GM12864 (cell line): ENCODE data around the gene GFAP.

ENCODE experiments used
- DNase-seq: peaks from one replicate; pipeline ENCODE4 v3.0.0-alpha.2; 2011; ENCODE audit warnings: low read depth
- H3K4me3 ChIP-seq: 2 replicates; pipeline ENCODE4 v1.5.1; 2011; ENCODE audit warnings: mild to moderate bottlenecking, low read depth, low read length, control low read depth
- TF ChIP-seq, protein P1 (sequence below): IDR thresholded peaks from 2 replicates; pipeline ENCODE4 v1.5.1; 2011; ENCODE audit warnings: low read depth, mild to moderate bottlenecking, moderate library complexity, low read length, control low read depth, inconsistent platforms; ENCODE audit errors: missing control alignments

Gene GFAP

DNA sequence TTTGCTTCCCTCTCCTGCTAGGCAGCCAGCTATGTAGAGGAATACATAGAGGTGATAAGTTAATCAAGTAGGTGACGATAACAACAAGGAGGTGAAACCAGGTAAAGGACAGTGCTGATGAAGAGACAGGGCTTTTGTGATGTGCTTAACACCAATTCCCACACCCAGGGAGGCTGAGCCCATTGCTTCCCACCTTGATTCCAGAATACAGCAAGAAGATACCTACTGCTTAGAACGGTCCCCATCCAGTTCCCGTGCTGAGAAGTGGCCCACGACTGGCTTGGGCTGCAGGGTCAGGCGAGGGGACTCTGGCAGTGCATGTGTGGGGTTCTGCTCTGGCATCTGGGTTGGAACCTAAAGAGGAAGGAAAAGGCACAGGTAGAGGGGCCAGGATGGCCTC lies 16.1 kb upstream of the GFAP start:
- no peak overlapping the region for H3K4me3 ChIP-seq
- no peak for DNase-seq
- TF ChIP-seq, protein P1, sequence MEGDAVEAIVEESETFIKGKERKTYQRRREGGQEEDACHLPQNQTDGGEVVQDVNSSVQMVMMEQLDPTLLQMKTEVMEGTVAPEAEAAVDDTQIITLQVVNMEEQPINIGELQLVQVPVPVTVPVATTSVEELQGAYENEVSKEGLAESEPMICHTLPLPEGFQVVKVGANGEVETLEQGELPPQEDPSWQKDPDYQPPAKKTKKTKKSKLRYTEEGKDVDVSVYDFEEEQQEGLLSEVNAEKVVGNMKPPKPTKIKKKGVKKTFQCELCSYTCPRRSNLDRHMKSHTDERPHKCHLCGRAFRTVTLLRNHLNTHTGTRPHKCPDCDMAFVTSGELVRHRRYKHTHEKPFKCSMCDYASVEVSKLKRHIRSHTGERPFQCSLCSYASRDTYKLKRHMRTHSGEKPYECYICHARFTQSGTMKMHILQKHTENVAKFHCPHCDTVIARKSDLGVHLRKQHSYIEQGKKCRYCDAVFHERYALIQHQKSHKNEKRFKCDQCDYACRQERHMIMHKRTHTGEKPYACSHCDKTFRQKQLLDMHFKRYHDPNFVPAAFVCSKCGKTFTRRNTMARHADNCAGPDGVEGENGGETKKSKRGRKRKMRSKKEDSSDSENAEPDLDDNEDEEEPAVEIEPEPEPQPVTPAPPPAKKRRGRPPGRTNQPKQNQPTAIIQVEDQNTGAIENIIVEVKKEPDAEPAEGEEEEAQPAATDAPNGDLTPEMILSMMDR, result no peak

DNA sequence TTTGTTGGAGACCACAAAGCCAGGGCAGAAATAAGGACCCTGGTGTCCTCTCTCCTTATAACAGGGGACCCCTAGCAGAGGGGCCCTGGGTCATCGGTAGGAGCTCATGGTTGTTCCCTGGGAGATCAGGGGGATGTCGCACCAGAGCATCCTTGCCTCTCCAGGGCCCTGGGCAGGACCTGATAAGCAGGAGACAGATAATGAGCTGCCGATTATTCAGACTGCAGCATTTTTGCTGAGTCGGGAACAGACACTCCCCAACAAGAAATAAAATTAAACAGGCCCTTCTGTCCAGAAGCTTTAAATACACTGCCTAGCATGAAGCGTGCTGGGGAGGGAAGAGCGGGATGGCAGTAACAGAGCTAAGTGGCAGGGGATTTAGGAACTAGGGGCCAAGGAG lies 15.4 kb upstream of the GFAP start:
- no peak for DNase-seq
- no peak overlapping the region for H3K4me3 ChIP-seq
- TF ChIP-seq, protein P1, result no peak

DNA sequence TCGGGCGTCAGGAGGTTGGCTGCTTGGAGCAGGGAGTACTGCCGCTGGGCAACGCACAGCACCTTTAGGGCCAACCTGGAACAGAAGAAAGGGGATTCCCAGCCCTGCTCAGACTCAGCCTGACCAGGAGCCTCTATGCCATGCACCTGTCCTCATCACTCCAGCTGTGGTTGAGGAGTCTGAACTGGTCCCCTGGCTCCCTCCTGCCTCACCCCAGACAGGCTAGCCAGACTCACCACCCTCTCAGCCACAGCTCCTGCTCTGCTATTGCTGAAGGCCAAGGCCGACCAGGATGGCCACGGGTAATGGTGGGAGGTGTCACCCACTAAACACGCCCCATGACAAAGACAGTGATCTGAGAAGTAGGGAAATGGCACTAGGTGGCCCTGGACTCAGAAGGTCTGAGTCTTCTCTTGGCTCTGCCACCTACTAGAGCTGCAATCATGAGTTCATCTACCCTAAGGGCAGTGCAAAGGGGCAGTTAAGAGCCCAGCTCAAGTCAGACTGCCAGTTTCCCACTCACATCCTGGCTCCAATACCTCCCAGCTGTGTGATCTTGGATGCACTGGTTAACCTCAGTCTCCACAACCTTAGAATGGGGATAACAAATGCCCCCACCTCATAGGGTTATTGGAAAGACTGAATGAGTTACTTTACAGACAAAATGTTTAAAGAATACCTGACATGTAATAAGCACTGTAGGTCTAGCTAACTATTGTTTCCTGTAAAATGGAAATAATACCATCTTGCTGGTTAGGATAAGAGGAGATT lies 13.8 kb upstream of the GFAP start:
- no peak for DNase-seq
- H3K4me3 ChIP-seq, result no peak overlapping the region
- TF ChIP-seq, protein P1, result no peak

DNA sequence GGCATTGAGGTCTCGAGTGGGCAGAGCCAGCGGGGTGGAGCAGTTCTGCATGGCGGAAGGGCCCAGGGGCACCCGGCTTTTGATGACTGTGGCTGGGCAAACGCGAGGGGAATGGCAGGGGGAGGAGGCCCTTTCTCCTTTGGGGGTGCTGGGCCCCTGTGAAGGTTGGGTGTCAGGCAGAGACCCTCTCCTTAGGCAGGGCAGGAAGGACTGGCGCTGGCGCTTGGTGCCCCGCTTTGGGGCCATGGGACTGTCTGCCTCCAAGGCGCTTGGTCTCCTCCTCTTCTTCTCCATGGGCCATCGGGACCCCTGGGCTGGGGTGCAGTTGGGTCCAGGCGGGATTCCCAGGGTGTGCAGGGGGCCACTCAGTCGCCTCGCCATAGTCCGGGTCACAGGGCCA lies 12.8 kb upstream of the GFAP start:
- H3K4me3 ChIP-seq, result no peak overlapping the region
- DNase-seq, result no peak
- TF ChIP-seq, protein P1, result no peak

DNA sequence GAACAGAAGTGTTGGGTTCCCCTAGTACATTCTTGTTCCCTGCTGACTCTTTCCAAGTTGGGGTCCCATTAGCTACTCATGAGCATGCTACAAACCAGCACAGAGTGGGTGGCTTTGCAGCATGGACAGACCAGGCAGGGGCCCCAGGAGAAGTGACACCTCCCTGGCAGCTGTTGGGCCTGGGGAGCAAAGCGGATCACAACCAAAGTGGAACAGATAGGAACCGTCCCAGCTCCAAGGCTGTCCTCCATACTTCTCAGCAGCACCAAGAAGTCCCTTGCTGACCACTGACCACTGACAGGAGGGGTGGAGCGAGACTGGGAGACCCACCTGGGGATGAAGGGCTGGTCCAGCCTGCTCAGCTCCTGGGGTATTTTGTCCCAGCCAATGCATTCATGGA lies 12.4 kb upstream of the GFAP start:
- H3K4me3 ChIP-seq, result no peak overlapping the region
- DNase-seq, result no peak
- TF ChIP-seq, protein P1, result no peak

DNA sequence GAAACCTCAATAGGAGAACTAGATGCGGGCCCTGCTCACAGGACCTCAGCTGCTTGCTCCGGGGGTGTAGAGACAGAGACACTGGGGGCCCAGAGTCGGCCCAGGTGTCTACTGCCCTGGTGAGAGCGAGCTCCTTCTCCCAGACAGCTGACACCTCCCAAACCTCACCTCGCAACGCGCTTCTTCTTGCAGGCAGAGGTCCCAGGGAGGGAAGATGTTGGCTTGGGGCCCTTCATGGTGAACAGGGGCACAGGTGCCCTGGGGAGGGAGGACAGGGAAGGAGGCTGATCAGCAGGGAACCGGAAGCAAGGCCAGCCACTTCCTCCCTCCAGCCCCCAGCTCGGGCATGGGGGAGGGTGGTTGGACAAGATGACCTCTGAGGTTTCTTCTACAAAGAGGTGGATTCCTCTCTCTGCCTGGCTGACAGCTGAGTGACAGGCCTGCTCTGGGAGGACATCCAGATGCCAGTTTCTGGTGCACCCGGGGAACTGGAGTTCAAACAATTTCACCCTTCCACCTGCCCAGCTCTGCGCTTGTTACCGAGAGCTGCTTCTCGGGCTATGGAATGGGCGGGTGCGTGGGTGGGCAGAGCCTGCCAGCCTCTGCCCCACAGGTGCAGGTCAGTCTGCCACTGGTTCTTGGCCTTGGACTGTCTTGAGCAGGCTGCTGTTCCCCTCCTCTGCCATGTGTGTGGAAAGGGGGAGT lies 11.7 kb upstream of the GFAP start:
- TF ChIP-seq, protein P1, result no peak
- H3K4me3 ChIP-seq, result no peak overlapping the region
- DNase-seq, result no peak
